ENCODE measurements around the gene NOL7. TPM values are rescaled to one million over a fixed set of nuclear protein-coding genes. Genes with fewer than 3 reads are reported as not detected.

NOL7 gene
- total RNA-seq, 4 donors from 2014 or later: 44.9 to 69.0 (median 63.8) TPM

- DNase-seq (no peak), ATAC-seq (no peak)
- in situ Hi-C loops (cut with MboI; ENCODE audit: low sequenced_read_pairs in 4 of 4): no loop called here
- no peak overlapping the region for H3K4me3 ChIP-seq
- no peaks in the 10 kb centered on the region for H3K9me3 ChIP-seq
- no peaks in the 10 kb centered on the region for H3K36me3 ChIP-seq
- no peaks in the 10 kb centered on the region for H3K27me3 ChIP-seq
- TF ChIP-seq POLR2A (IDR thresholded peaks at IDR 0.05): no peak
- TF ChIP-seq CTCF (IDR thresholded peaks at IDR 0.05 in 4 of 5, conservative IDR thresholded peaks at IDR 0.05 in 1 of 5): no peak
- no peak overlapping the region for H3K27ac ChIP-seq
- intact Hi-C loops (cut with DNase I; ENCODE audit: low total_unique reads): no loop called here
- H3K4me1 ChIP-seq: peaks cover 40 to 50% of the 10 kb centered on the region in 2 donors
Observed at GRCh38 chr6:13662651-13663334, 47.7 kb downstream of the NOL7 start.

- ATAC-seq: no peak
- in situ Hi-C loops (cut with MboI; ENCODE audit: low sequenced_read_pairs in 4 of 4) (no loop called here), intact Hi-C loops (cut with DNase I; ENCODE audit: low total_unique reads) (no loop called here)
- peaks cover 36 to 54% of the 10 kb centered on the region in 2 donors for H3K4me1 ChIP-seq
- no peaks in the 10 kb centered on the region for H3K27me3 ChIP-seq
- no peak overlapping the region for H3K4me3 ChIP-seq
- no peak for DNase-seq
- TF ChIP-seq POLR2A (IDR thresholded peaks at IDR 0.05): no peak
- TF ChIP-seq CTCF (IDR thresholded peaks at IDR 0.05 in 4 of 5, conservative IDR thresholded peaks at IDR 0.05 in 1 of 5): no peak
- H3K27ac ChIP-seq: no peak overlapping the region
- H3K36me3 ChIP-seq: no peaks in the 10 kb centered on the region
- H3K9me3 ChIP-seq: no peaks in the 10 kb centered on the region
Observed at GRCh38 chr6:13663986-13664385, 48.9 kb downstream of the NOL7 start.

GRCh38 chr6:13664703-13665352, 49.7 kb downstream of the NOL7 start:
- peaks cover 36 to 46% of the 10 kb centered on the region in 2 donors for H3K4me1 ChIP-seq
- DNase-seq (no peak), ATAC-seq (no peak)
- no peak for TF ChIP-seq POLR2A (IDR thresholded peaks at IDR 0.05)
- no peak for TF ChIP-seq CTCF (IDR thresholded peaks at IDR 0.05 in 4 of 5, conservative IDR thresholded peaks at IDR 0.05 in 1 of 5)
- H3K27ac ChIP-seq: no peak overlapping the region
- intact Hi-C loops (cut with DNase I; ENCODE audit: low total_unique reads): no loop called here
- H3K9me3 ChIP-seq: no peaks in the 10 kb centered on the region
- in situ Hi-C loops (cut with MboI; ENCODE audit: low sequenced_read_pairs in 4 of 4): no loop called here
- H3K4me3 ChIP-seq: no peak overlapping the region
- no peaks in the 10 kb centered on the region for H3K27me3 ChIP-seq
- H3K36me3 ChIP-seq: no peaks in the 10 kb centered on the region

- no peak overlapping the region for H3K27ac ChIP-seq
- no peaks in the 10 kb centered on the region for H3K27me3 ChIP-seq
- no peaks in the 10 kb centered on the region for H3K9me3 ChIP-seq
- intact Hi-C loops (cut with DNase I; ENCODE audit: low total_unique reads) (no loop called here), in situ Hi-C loops (cut with MboI; ENCODE audit: low sequenced_read_pairs in 4 of 4) (no loop called here)
- no peaks in the 10 kb centered on the region for H3K36me3 ChIP-seq
- peaks cover 27 to 44% of the 10 kb centered on the region in 2 donors for H3K4me1 ChIP-seq
- TF ChIP-seq POLR2A (IDR thresholded peaks at IDR 0.05): no peak
- TF ChIP-seq CTCF (IDR thresholded peaks at IDR 0.05 in 4 of 5, conservative IDR thresholded peaks at IDR 0.05 in 1 of 5): no peak
- DNase-seq (no peak), ATAC-seq (no peak)
- H3K4me3 ChIP-seq: no peak overlapping the region
Observed at GRCh38 chr6:13666194-13667105, 51.3 kb downstream of the NOL7 start.

All from gastrocnemius medialis (tissue), 4 donors.